GM12873 (cell line): ENCODE data around the gene MRFAP1L1.

Experiments used
- CTCF ChIP-seq: IDR thresholded peaks from 2 replicates; pipeline ENCODE4 v1.5.1; 2012; ENCODE audit warnings: low read depth, mild to moderate bottlenecking, moderate library complexity, low read length, control low read depth; ENCODE audit not compliant: insufficient read depth; ENCODE audit errors: missing control alignments

Gene MRFAP1L1

GRCh38 chr4:6696611-6697010 is 13.1 kb downstream of the MRFAP1L1 start:
- no peak for TF ChIP-seq CTCF

- no peak for TF ChIP-seq CTCF
Measured at GRCh38 chr4:6695660-6696610, 13.7 kb downstream of the MRFAP1L1 start.

GRCh38 chr4:6694177-6694901 is 15.3 kb downstream of the MRFAP1L1 start:
- TF ChIP-seq CTCF, result no peak

GRCh38 chr4:6693231-6694176 is 16.2 kb downstream of the MRFAP1L1 start, which contains the start of gene S100P:
TSS of gene S100P (plus strand) at chr4:6693878. CDS start at chr4:6693933, 55 bp downstream.
- no peak for TF ChIP-seq CTCF

- TF ChIP-seq CTCF, result no peak
Measured at GRCh38 chr4:6692806-6693205, 16.9 kb downstream of the MRFAP1L1 start.

- TF ChIP-seq CTCF, result no peak
Measured at GRCh38 chr4:6692379-6692778, 17.3 kb downstream of the MRFAP1L1 start.

GRCh38 chr4:6689506-6689960 is 20.1 kb downstream of the MRFAP1L1 start:
- no peak for TF ChIP-seq CTCF
